OCI-LY1 (cell line): Measurements from ENCODE around the gene FPR3.

Experiments used
- H2AFZ ChIP-seq: fragments of 200-600 bp; sonication (generic), shearing (Covaris generic); 2 replicates; pipeline ENCODE4 v1.6.0; 2014; ENCODE audit warnings: antibody characterized with exemption, mild to moderate bottlenecking, low read length
- H3F3A ChIP-seq: fragments of 200-600 bp; sonication (generic), shearing (Covaris generic); 2 replicates; pipeline ENCODE4 v1.6.0; 2014; ENCODE audit warnings: mild to moderate bottlenecking, antibody characterized with exemption, low read length, moderate library complexity; ENCODE audit not compliant: insufficient read depth
- H3K27ac ChIP-seq: fragments of 200-600 bp; sonication (generic); 2 replicates; pipeline ENCODE4 v1.5.1; 2014; ENCODE audit warnings: low read length, mixed run types, mild to moderate bottlenecking, low read depth; ENCODE audit not compliant: poor library complexity, severe bottlenecking
- H3K27me3 ChIP-seq: fragments of 200-600 bp; sonication (generic); 2 replicates; pipeline ENCODE4 v1.6.0; 2014; ENCODE audit warnings: antibody characterized with exemption, mild to moderate bottlenecking, low read length, moderate library complexity; ENCODE audit not compliant: insufficient read depth
- H3K36me3 ChIP-seq: fragments of 200-600 bp; sonication (generic); 2 replicates; pipeline ENCODE4 v1.6.1; 2014; ENCODE audit warnings: mild to moderate bottlenecking, antibody characterized with exemption, low read length, moderate library complexity, mixed read lengths; ENCODE audit not compliant: insufficient read depth
- H3K4me1 ChIP-seq: fragments of 200-600 bp; sonication (generic); 2 replicates; pipeline ENCODE4 v1.5.1; 2014; ENCODE audit warnings: mild to moderate bottlenecking, low read length, moderate library complexity; ENCODE audit not compliant: insufficient read depth, severe bottlenecking
- H3K4me2 ChIP-seq: fragments of 200-600 bp; sonication (generic), shearing (Covaris generic); 2 replicates; pipeline ENCODE4 v1.6.1; 2014; ENCODE audit warnings: low read length
- H3K4me3 ChIP-seq: fragments of 200-600 bp; sonication (generic); 2 replicates; pipeline ENCODE4 v1.5.1; 2014; ENCODE audit warnings: low read length, low read depth, mild to moderate bottlenecking, mixed read lengths; ENCODE audit not compliant: poor library complexity, severe bottlenecking
- H3K79me2 ChIP-seq: fragments of 200-600 bp; shearing (Covaris generic); 2 replicates; pipeline ENCODE4 v1.6.1; 2016; ENCODE audit warnings: mixed run types, low read length, mixed read lengths; ENCODE audit not compliant: insufficient read depth
- H3K9ac ChIP-seq: fragments of 200-600 bp; sonication (generic), shearing (Covaris generic); 2 replicates; pipeline ENCODE4 v1.6.1; 2014; ENCODE audit warnings: mild to moderate bottlenecking, low read length, mixed read lengths
- H3K9me2 ChIP-seq: fragments of 200-600 bp; sonication (generic), shearing (Covaris generic); 2 replicates; pipeline ENCODE4 v1.6.1; 2014; ENCODE audit warnings: low read depth, mild to moderate bottlenecking, low read length, mixed read lengths
- H3K9me3 ChIP-seq: fragments of 200-600 bp; shearing (Covaris generic); 2 replicates; pipeline ENCODE4 v1.6.1; 2014; ENCODE audit warnings: low read length, mixed read lengths
- H4K20me1 ChIP-seq: fragments of 200-600 bp; sonication (generic), shearing (Covaris generic); 2 replicates; pipeline ENCODE4 v1.6.0; 2016; ENCODE audit warnings: mild to moderate bottlenecking, low read length; ENCODE audit not compliant: insufficient read depth
- CTCF ChIP-seq: fragments of 200-600 bp; sonication (generic), shearing (Covaris generic); IDR thresholded peaks from 2 replicates; pipeline ENCODE4 v1.5.1; 2017; ENCODE audit warnings: mild to moderate bottlenecking, antibody characterized with exemption, low read length, moderate library complexity, mixed read lengths
- EZH2 ChIP-seq: fragments of 200-600 bp; sonication (generic), shearing (Covaris generic); IDR thresholded peaks from 2 replicates; pipeline ENCODE4 v1.8.0; 2017; ENCODE audit warnings: borderline replicate concordance, mixed run types, mild to moderate bottlenecking, antibody characterized with exemption, low read length, moderate library complexity, mixed read lengths

The FPR3 gene

GRCh38 chr19:51780270-51780669, 14.7 kb upstream of the FPR3 start:
- no peaks in the 10 kb centered on the region for H3K9me2 ChIP-seq
- H4K20me1 ChIP-seq = no peaks in the 10 kb centered on the region
- H2AFZ ChIP-seq = no peak overlapping the region
- no peaks in the 10 kb centered on the region for H3F3A ChIP-seq
- no peaks in the 10 kb centered on the region for H3K79me2 ChIP-seq
- no peaks in the 10 kb centered on the region for H3K9me3 ChIP-seq
- H3K4me3 ChIP-seq = no peak overlapping the region
- no peak overlapping the region for H3K27ac ChIP-seq
- no peaks in the 10 kb centered on the region for H3K4me1 ChIP-seq
- H3K4me2 ChIP-seq = no peak overlapping the region
- H3K36me3 ChIP-seq = no peaks in the 10 kb centered on the region
- TF ChIP-seq CTCF (no peak), EZH2 (no peak)
- H3K9ac ChIP-seq = no peak overlapping the region
- no peaks in the 10 kb centered on the region for H3K27me3 ChIP-seq

GRCh38 chr19:51781999-51782398, 13.0 kb upstream of the FPR3 start:
- Histone ChIP-seq H3K9me2 (no peaks in the 10 kb centered on the region), H3K27me3 (no peaks in the 10 kb centered on the region), H3K9ac (no peak overlapping the region), H3K9me3 (no peaks in the 10 kb centered on the region), H3K79me2 (no peaks in the 10 kb centered on the region), H3K4me2 (no peak overlapping the region), H2AFZ (no peak overlapping the region), H3K27ac (no peak overlapping the region), H3K36me3 (no peaks in the 10 kb centered on the region), H4K20me1 (no peaks in the 10 kb centered on the region), H3K4me1 (no peaks in the 10 kb centered on the region), H3F3A (no peaks in the 10 kb centered on the region), H3K4me3 (no peak overlapping the region)
- TF ChIP-seq CTCF (no peak), EZH2 (no peak)

- Histone ChIP-seq H3K4me2 (no peak overlapping the region), H2AFZ (no peak overlapping the region), H3K27me3 (no peaks in the 10 kb centered on the region), H3K9me2 (no peaks in the 10 kb centered on the region), H3K4me1 (no peaks in the 10 kb centered on the region), H3K36me3 (no peaks in the 10 kb centered on the region), H3K27ac (no peak overlapping the region), H3F3A (no peaks in the 10 kb centered on the region), H3K9ac (no peak overlapping the region), H3K4me3 (no peak overlapping the region), H4K20me1 (no peaks in the 10 kb centered on the region), H3K79me2 (no peaks in the 10 kb centered on the region), H3K9me3 (no peaks in the 10 kb centered on the region)
- TF ChIP-seq EZH2 (no peak), CTCF (peak; percentile 23; the same call in 1 of the 2 replicates)
Observed at GRCh38 chr19:51783372-51783771, 11.6 kb upstream of the FPR3 start.
